Measurements from ENCODE around the gene CDK19. TPM values are rescaled to one million over a fixed set of nuclear protein-coding genes. Genes with fewer than 3 reads are reported as not detected.

The CDK19 gene
- total RNA-seq, 1 experiment from 2014 or later: 7.0 TPM

DNA sequence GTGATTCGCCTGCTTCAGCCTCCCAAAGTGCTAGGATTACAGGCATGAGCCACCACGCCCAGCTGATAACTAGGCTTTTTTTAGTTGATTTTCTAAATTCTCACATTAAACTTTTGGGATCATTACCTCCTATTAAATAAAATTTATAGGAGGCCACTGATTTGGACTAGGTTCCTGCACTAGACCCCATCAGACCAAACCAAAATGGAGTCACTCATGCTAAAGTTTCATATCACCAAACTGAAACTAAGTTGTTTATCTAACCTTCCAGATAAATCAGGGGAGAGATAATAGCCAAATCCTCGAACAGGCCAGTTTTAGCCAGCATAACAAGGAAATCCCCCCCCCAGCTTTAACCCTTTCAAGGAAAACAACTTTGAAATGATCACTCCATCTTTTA, 240.5 kb downstream of the CDK19 start:
- H2BK5ac ChIP-seq (ENCODE audit: insufficient read length, low read length): no peak overlapping the region
- no peaks in the 10 kb centered on the region for H3K36me3 Mint-ChIP-seq (ENCODE audit: insufficient read depth in 1 of 3, low read depth in 3 of 3)
- no peaks in the 10 kb centered on the region for H3K23me2 ChIP-seq (ENCODE audit: insufficient read length, low read depth, low read length, poor library complexity, severe bottlenecking)
- DNase-seq: no peak
- no peak overlapping the region for H3K27ac ChIP-seq (ENCODE audit: insufficient read length, low read depth, low read length)
- H4K8ac ChIP-seq (replicated peaks; ENCODE audit: insufficient read length, low read depth, low read length): no peak overlapping the region
- no CpG with 5 or more reads among the region's 3 CpGs for WGBS (ENCODE audit: extremely low coverage, insufficient read length, low lambda C conversion rate)
- H3K4me2 ChIP-seq (ENCODE audit: insufficient read depth, insufficient read length, low read length): no peak overlapping the region
- no peak overlapping the region for H3K27ac Mint-ChIP-seq
- H3K9ac ChIP-seq (ENCODE audit: extremely low read depth, insufficient read length, low read length): no peak overlapping the region
- H4K91ac ChIP-seq (ENCODE audit: insufficient read length, low read depth, low read length): no peak overlapping the region
- no peak overlapping the region for H4K5ac ChIP-seq (ENCODE audit: insufficient read length, low read depth, low read length)
- no peaks in the 10 kb centered on the region for H3K4me1 ChIP-seq (ENCODE audit: insufficient read depth, low read length)
- H3K9me3 ChIP-seq (ENCODE audit: control insufficient read depth, low read depth, low read length): no peaks in the 10 kb centered on the region
- H3K14ac ChIP-seq (ENCODE audit: insufficient read depth, low read length): no peak overlapping the region
- H4K20me1 ChIP-seq (ENCODE audit: control insufficient read depth, insufficient read depth, insufficient read length): no peaks in the 10 kb centered on the region
- H3K27me3 Mint-ChIP-seq (ENCODE audit: low read depth): no peaks in the 10 kb centered on the region
- H3K4me3 Mint-ChIP-seq: no peak overlapping the region
- no peak overlapping the region for H2BK15ac ChIP-seq (ENCODE audit: low read depth, low read length)
- no peak overlapping the region for H3K4ac ChIP-seq (ENCODE audit: low read depth, low read length)
- peaks cover 0 to 2% of the 10 kb centered on the region in 2 experiments; a peak in 1 of 5 replicates for H3K9me3 Mint-ChIP-seq
- H3K56ac ChIP-seq (ENCODE audit: insufficient read length, low read depth, low read length): no peak overlapping the region
- no peak overlapping the region for H2AK5ac ChIP-seq (ENCODE audit: insufficient read length, low read length)
- H2AFZ ChIP-seq (ENCODE audit: low read length): no peak overlapping the region
- H3K4me1 Mint-ChIP-seq: peaks cover 0 to 3% of the 10 kb centered on the region in 2 experiments; a peak in 2 of 4 replicates
- TF ChIP-seq, protein P1, sequence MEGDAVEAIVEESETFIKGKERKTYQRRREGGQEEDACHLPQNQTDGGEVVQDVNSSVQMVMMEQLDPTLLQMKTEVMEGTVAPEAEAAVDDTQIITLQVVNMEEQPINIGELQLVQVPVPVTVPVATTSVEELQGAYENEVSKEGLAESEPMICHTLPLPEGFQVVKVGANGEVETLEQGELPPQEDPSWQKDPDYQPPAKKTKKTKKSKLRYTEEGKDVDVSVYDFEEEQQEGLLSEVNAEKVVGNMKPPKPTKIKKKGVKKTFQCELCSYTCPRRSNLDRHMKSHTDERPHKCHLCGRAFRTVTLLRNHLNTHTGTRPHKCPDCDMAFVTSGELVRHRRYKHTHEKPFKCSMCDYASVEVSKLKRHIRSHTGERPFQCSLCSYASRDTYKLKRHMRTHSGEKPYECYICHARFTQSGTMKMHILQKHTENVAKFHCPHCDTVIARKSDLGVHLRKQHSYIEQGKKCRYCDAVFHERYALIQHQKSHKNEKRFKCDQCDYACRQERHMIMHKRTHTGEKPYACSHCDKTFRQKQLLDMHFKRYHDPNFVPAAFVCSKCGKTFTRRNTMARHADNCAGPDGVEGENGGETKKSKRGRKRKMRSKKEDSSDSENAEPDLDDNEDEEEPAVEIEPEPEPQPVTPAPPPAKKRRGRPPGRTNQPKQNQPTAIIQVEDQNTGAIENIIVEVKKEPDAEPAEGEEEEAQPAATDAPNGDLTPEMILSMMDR (conservative IDR thresholded peaks at IDR 0.05): no peak
- no peaks in the 10 kb centered on the region for H3K79me2 ChIP-seq (ENCODE audit: insufficient read depth, low read length)
- no peak overlapping the region for H2BK20ac ChIP-seq (ENCODE audit: low read depth, low read length, poor library complexity, severe bottlenecking)
- no peak overlapping the region for H3K23ac ChIP-seq (ENCODE audit: insufficient read length, low read depth, low read length)
- no peak overlapping the region for H2BK120ac ChIP-seq (ENCODE audit: low read depth, low read length, poor library complexity, severe bottlenecking)
- no peaks in the 10 kb centered on the region for H3K27me3 ChIP-seq (ENCODE audit: insufficient read depth, low read length)
- H3K18ac ChIP-seq (ENCODE audit: insufficient read length, low read depth, low read length): no peak overlapping the region
- H3K79me1 ChIP-seq (ENCODE audit: insufficient read depth, low read depth, low read length, poor library complexity, severe bottlenecking): no peaks in the 10 kb centered on the region
- no peak overlapping the region for H3T11ph ChIP-seq (ENCODE audit: low read length)
- no peak overlapping the region for H2BK12ac ChIP-seq (ENCODE audit: insufficient read length, low read depth, low read length)

Measured in H9 (cell line).